Mesenchymal stem cell (in vitro differentiated cells and primary cell): Measurements from ENCODE around the gene MRPL38.

ENCODE experiments used
- DNase-seq: peaks from one replicate; pipeline ENCODE4 v3.0.0-alpha.2; 2013
- H2AFZ ChIP-seq: one replicate; pipeline ENCODE4 v1.6.1; 2013; ENCODE audit warnings: low read depth, mild to moderate bottlenecking, control low read depth, inconsistent platforms, low read length, moderate library complexity
- H2AK5ac ChIP-seq: 2 replicates; pipeline ENCODE4 v1.6.1; 2013; ENCODE audit warnings: low read length, moderate library complexity, mild to moderate bottlenecking, inconsistent platforms; ENCODE audit not compliant: severe bottlenecking
- H2BK120ac ChIP-seq: one replicate; pipeline ENCODE4 v1.6.1; 2013; ENCODE audit warnings: low read depth, mild to moderate bottlenecking, inconsistent platforms, low read length, moderate library complexity
- H2BK12ac ChIP-seq, 2 experiments: one replicate each; pipeline ENCODE4 v1.6.1; 2013; ENCODE audit warnings: inconsistent platforms in 2 of 2, low read length in 2 of 2, mild to moderate bottlenecking in 2 of 2, moderate library complexity in 2 of 2, control low read depth in 1 of 2
- H2BK15ac ChIP-seq: one replicate; pipeline ENCODE4 v1.6.1; 2013; ENCODE audit warnings: mild to moderate bottlenecking, low read depth, inconsistent platforms; ENCODE audit not compliant: poor library complexity, severe bottlenecking
- H2BK5ac ChIP-seq: 2 replicates; pipeline ENCODE4 v1.6.1; 2013; ENCODE audit warnings: low read depth, mild to moderate bottlenecking, low read length, control low read depth, inconsistent platforms; ENCODE audit not compliant: poor library complexity, severe bottlenecking
- H3K14ac ChIP-seq, 2 experiments: one replicate each; pipeline ENCODE4 v1.6.1; 2013; ENCODE audit warnings: inconsistent platforms in 2 of 2, low read length in 2 of 2, control low read depth in 1 of 2, mild to moderate bottlenecking in 1 of 2, moderate library complexity in 1 of 2
- H3K18ac ChIP-seq, 2 experiments: one replicate each; pipeline ENCODE4 v1.6.1; 2013; ENCODE audit warnings: inconsistent platforms in 2 of 2, low read length in 2 of 2, control low read depth in 1 of 2, low read depth in 1 of 2, mild to moderate bottlenecking in 1 of 2
- H3K23ac ChIP-seq, 2 experiments: one replicate each; pipeline ENCODE4 v1.6.1; 2013; ENCODE audit warnings: inconsistent platforms in 2 of 2, low read length in 2 of 2, mild to moderate bottlenecking in 2 of 2, moderate library complexity in 2 of 2, control low read depth in 1 of 2
- H3K27ac ChIP-seq: 2 replicates; pipeline ENCODE4 v1.5.1; 2013; ENCODE audit warnings: mild to moderate bottlenecking, moderate library complexity, low read length, control low read depth, inconsistent platforms; ENCODE audit not compliant: poor library complexity, severe bottlenecking
- H3K27me3 ChIP-seq, 2 experiments: 2 replicates each; pipeline versions ENCODE4 v1.6.1 to v1.7.0; 2013; ENCODE audit warnings: low read length in 2 of 2, mild to moderate bottlenecking in 2 of 2, moderate library complexity in 2 of 2, control low read depth in 1 of 2, inconsistent platforms in 1 of 2; ENCODE audit not compliant: control insufficient read depth in 1 of 2, insufficient read depth in 1 of 2
- H3K36me3 ChIP-seq, 2 experiments: 2 replicates each; pipeline versions ENCODE4 v1.6.1 to v1.7.0; 2013; ENCODE audit warnings: low read length in 2 of 2, control low read depth in 1 of 2, inconsistent platforms in 1 of 2, low read depth in 1 of 2, mild to moderate bottlenecking in 1 of 2; ENCODE audit not compliant: insufficient read depth in 2 of 2, control insufficient read depth in 1 of 2
- H3K4ac ChIP-seq, 2 experiments: one replicate each; pipeline ENCODE4 v1.6.1; 2013; ENCODE audit warnings: inconsistent platforms in 2 of 2, low read length in 2 of 2, mild to moderate bottlenecking in 2 of 2, moderate library complexity in 2 of 2, control low read depth in 1 of 2, low read depth in 1 of 2
- H3K4me1 ChIP-seq: 2 replicates; pipeline ENCODE4 v1.6.1; 2013; ENCODE audit warnings: low read depth, low read length, control low read depth; ENCODE audit not compliant: control insufficient read depth, insufficient read depth
- H3K4me2 ChIP-seq: 2 replicates; pipeline ENCODE4 v1.6.1; 2013; ENCODE audit warnings: low read length, mild to moderate bottlenecking, inconsistent platforms; ENCODE audit not compliant: poor library complexity, severe bottlenecking
- H3K4me3 ChIP-seq, 2 experiments: 2 replicates each; pipeline versions ENCODE4 v1.5.1 to v1.7.0; 2013; ENCODE audit warnings: low read length in 2 of 2, mild to moderate bottlenecking in 2 of 2, control low read depth in 1 of 2, low read depth in 1 of 2; ENCODE audit not compliant: insufficient read depth in 1 of 2
- H3K79me1 ChIP-seq: replicated peaks from 2 replicates; pipeline ENCODE4 v1.6.1; 2013; ENCODE audit warnings: mild to moderate bottlenecking, control low read depth, low read length, inconsistent platforms; ENCODE audit not compliant: poor library complexity, severe bottlenecking
- H3K9ac ChIP-seq: 2 replicates; pipeline ENCODE4 v1.7.0; 2013; ENCODE audit warnings: mild to moderate bottlenecking, low read length, moderate library complexity
- H3K9me3 ChIP-seq: 2 replicates; pipeline ENCODE4 v1.7.0; 2013; ENCODE audit warnings: mild to moderate bottlenecking, low read length; ENCODE audit not compliant: control insufficient read depth
- H4K8ac ChIP-seq: one replicate; pipeline ENCODE4 v1.6.1; 2013; ENCODE audit warnings: inconsistent platforms, mild to moderate bottlenecking, low read length, moderate library complexity
- H4K91ac ChIP-seq: one replicate; pipeline ENCODE4 v1.6.1; 2013; ENCODE audit warnings: mild to moderate bottlenecking, low read length, inconsistent platforms
- WGBS: methylation state at CpG from one replicate; pipeline ENCODE4 v1.1.7; 2013; ENCODE audit warnings: mixed read lengths; 5-methylcytosine and 5-hydroxymethylcytosine counted together

The MRPL38 gene

DNA sequence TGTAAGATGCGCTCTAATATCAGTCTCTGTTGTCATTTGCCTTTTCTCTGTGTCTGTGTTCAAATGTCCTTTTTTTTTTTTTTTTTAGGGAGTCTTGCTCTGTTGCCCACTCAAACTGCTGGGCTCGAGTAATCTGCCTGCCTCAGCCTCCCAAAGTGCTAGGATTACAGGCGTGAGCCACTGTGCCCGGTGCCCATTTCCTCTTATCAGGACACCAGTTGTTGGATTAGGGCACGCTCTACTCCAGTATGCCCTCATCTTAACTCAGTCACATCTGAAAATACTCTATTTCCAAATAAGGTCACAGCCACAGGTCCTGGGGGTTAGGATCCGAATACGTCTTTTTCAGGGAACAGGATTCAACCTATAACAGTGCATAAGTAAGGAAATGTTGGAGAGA is 24.4 kb downstream of the MRPL38 start:
- H2AFZ ChIP-seq = no peak overlapping the region
- no peak overlapping the region for H3K27ac ChIP-seq
- no peak overlapping the region for H3K4me2 ChIP-seq
- H3K9ac ChIP-seq = no peak overlapping the region
- peaks cover 2% of the 10 kb centered on the region for H3K79me1 ChIP-seq
- H2BK5ac ChIP-seq = no peak overlapping the region
- H3K18ac ChIP-seq = no peak overlapping the region
- WGBS = 94% methylated on average over 7 of the region's 7 CpGs
- peaks cover 0 to 3% of the 10 kb centered on the region in 2 experiments for H3K27me3 ChIP-seq
- no peak overlapping the region for H2AK5ac ChIP-seq
- H3K36me3 ChIP-seq = peaks cover 7 to 10% of the 10 kb centered on the region in 2 experiments
- no peak overlapping the region for H3K23ac ChIP-seq
- H3K14ac ChIP-seq = no peak overlapping the region
- peaks cover 36% of the 10 kb centered on the region for H3K4me1 ChIP-seq
- no peak for DNase-seq
- H4K91ac ChIP-seq = no peak overlapping the region
- H2BK120ac ChIP-seq = no peak overlapping the region
- H2BK12ac ChIP-seq = no peak overlapping the region
- H4K8ac ChIP-seq = no peak overlapping the region
- no peak overlapping the region for H3K4me3 ChIP-seq
- H3K9me3 ChIP-seq = no peaks in the 10 kb centered on the region
- no peak overlapping the region for H2BK15ac ChIP-seq
- H3K4ac ChIP-seq = no peak overlapping the region

DNA sequence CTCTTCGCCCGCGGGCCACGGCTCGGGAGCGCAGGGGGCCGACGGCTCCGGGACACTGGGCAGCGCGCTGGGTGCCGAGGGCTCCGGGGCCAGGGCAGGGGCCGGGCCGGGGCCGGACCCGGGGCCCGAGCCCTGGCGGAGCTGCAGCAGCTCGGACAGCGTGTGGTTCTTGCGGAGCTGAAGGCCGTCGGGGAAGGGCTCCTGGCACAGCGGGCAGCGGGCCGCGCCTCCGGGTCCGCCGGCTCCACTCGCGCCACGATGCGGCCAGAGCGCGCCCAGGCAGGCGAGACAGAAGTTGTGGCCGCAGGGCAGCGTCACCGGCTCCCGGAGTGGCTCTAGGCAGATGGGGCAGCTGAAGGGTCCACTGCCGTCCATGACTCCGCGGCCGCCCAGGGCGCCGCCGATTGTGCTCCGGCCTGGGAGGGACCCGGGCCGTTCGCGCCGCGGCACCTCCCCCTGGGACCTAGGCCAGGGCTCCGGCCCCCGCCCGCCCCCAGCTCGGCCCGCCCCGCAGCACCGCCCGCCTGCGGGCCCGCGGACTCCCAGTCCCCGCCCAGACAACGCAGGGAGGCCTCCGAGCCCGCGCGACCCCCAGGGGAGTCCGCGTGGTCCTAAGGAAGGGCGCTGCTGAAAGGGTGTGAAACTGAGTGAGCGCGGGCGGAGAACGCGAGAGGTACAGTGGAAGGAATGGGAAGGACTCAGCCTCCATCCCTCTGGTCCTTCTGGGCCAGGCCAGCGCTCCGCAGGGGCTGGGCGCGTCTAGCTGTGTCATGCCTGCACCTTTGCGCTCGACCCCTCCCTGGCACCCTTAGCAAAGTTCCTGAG is 26.3 kb downstream of the MRPL38 start, which contains the start of gene TRIM47:
Gene TRIM47 (minus strand): TSS at position 408 of the 825 bp plus-strand sequence. CDS start 33 bp downstream, at position 375.
- no peak within 1 kb of the TSS for H2BK5ac ChIP-seq
- H2AFZ ChIP-seq = peak within 1 kb of the TSS; percentile 49
- peak within 1 kb of the TSS in 1 of 2 experiments; percentile 97 for H3K14ac ChIP-seq
- H2BK120ac ChIP-seq = peak within 1 kb of the TSS; percentile 21
- DNase-seq = peak; percentile 82
- H3K27ac ChIP-seq = peak within 1 kb of the TSS; percentile 61
- peak within 1 kb of the TSS; percentile 0 to 97 for H3K4ac ChIP-seq
- H3K27me3 ChIP-seq = peaks cover 0 to 3% of the 10 kb centered on the region in 2 experiments
- H3K9me3 ChIP-seq = no peaks in the 10 kb centered on the region
- no peak within 1 kb of the TSS for H2AK5ac ChIP-seq
- H4K91ac ChIP-seq = peak within 1 kb of the TSS; percentile 5
- peak within 1 kb of the TSS; percentile 36 for H3K4me2 ChIP-seq
- 2% methylated on average over 62 of the region's 87 CpGs for WGBS
- peak within 1 kb of the TSS; percentile 33 to 70 for H2BK12ac ChIP-seq
- peak within 1 kb of the TSS in 1 of 2 experiments; percentile 85 for H3K23ac ChIP-seq
- peaks cover 10% of the 10 kb centered on the region for H3K79me1 ChIP-seq
- peaks cover 42% of the 10 kb centered on the region for H3K4me1 ChIP-seq
- H3K9ac ChIP-seq = peak within 1 kb of the TSS; percentile 98
- peak within 1 kb of the TSS; percentile 92 for H4K8ac ChIP-seq
- H3K36me3 ChIP-seq = peaks cover 23 to 25% of the 10 kb centered on the region in 2 experiments
- peak within 1 kb of the TSS; percentile 93 to 99 for H3K18ac ChIP-seq
- peak within 1 kb of the TSS; percentile 66 for H2BK15ac ChIP-seq
- peak within 1 kb of the TSS; percentile 57 to 92 for H3K4me3 ChIP-seq

DNA sequence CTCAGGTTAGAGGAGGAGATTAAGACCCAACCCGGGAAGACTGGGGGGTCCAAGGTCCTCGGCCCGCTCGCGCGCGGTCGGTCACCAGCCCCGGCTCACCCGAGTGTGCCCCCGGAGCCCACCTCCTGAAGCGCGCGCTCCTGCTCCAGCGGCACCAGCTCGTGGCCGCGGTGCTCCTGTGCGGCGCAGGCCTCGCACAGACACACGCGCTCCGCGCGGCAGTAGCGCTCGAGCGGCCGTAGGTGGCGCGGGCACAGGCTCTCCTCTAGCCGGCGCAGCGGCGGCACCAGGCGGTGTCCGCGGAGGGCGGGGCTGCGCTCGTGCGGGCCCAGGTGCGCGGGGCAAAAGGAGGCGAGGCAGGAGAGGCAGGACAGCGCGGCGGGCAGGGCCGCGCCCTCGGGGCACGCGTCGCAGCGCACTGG is 26.9 kb downstream of the MRPL38 start:
- peak overlapping the region; percentile 98 for H3K9ac ChIP-seq
- H3K4me2 ChIP-seq = peak overlapping the region; percentile 36
- peak overlapping the region in 1 of 2 experiments; percentile 84 for H3K23ac ChIP-seq
- peak overlapping the region; percentile 33 to 70 for H2BK12ac ChIP-seq
- H4K8ac ChIP-seq = peak overlapping the region; percentile 92
- H3K27ac ChIP-seq = peak overlapping the region; percentile 61
- H2BK5ac ChIP-seq = no peak overlapping the region
- peak overlapping the region; percentile 5 for H4K91ac ChIP-seq
- H3K4ac ChIP-seq = peak overlapping the region; percentile 0 to 97
- DNase-seq = peak; percentile 82
- H3K4me3 ChIP-seq = peak overlapping the region; percentile 57 to 92
- WGBS = under 1% methylated on average over 52 of the region's 56 CpGs
- H3K36me3 ChIP-seq = peaks cover 23 to 25% of the 10 kb centered on the region in 2 experiments
- H3K14ac ChIP-seq = peak overlapping the region in 1 of 2 experiments; percentile 97
- H2AK5ac ChIP-seq = no peak overlapping the region
- peak overlapping the region; percentile 21 for H2BK120ac ChIP-seq
- peaks cover 0 to 3% of the 10 kb centered on the region in 2 experiments for H3K27me3 ChIP-seq
- peaks cover 45% of the 10 kb centered on the region for H3K4me1 ChIP-seq
- peaks cover 10% of the 10 kb centered on the region for H3K79me1 ChIP-seq
- H3K9me3 ChIP-seq = no peaks in the 10 kb centered on the region
- peak overlapping the region; percentile 93 to 99 for H3K18ac ChIP-seq
- peak overlapping the region; percentile 49 for H2AFZ ChIP-seq
- H2BK15ac ChIP-seq = peak overlapping the region; percentile 30
